ENCODE data around the gene COMMD2.

COMMD2 gene
- long read RNA-seq, donor 1, transcript COMMD2-203 (5 exons, 3,706 nt): major isoform, 47 of 52 reads
- long read RNA-seq, donor 1, partial matches to known transcripts: 0 of 52 reads
- long read RNA-seq, donor 1, other reads (novel, unspliced or antisense): 0 of 52 reads
- long read RNA-seq, donor 2, transcript COMMD2-203 (5 exons, 3,706 nt): major isoform, 17 of 22 reads
- long read RNA-seq, donor 2, partial matches to known transcripts: 0 of 22 reads
- long read RNA-seq, donor 2, other reads (novel, unspliced or antisense): 0 of 22 reads
- long read RNA-seq, donor 3, transcript COMMD2-203 (5 exons, 3,706 nt): major isoform, 21 of 25 reads
- long read RNA-seq, donor 3, partial matches to known transcripts: 0 of 25 reads
- long read RNA-seq, donor 3, other reads (novel, unspliced or antisense): 0 of 25 reads
- long read RNA-seq, donor 4, transcript COMMD2-203 (5 exons, 3,706 nt): major isoform, 27 of 37 reads
- long read RNA-seq, donor 4, partial matches to known transcripts: 0 of 37 reads
- long read RNA-seq, donor 4, other reads (novel, unspliced or antisense): 0 of 37 reads
- long read RNA-seq, donor 5, transcript COMMD2-203 (5 exons, 3,706 nt): major isoform, 36 of 40 reads
- long read RNA-seq, donor 5, partial matches to known transcripts: 0 of 40 reads
- long read RNA-seq, donor 5, other reads (novel, unspliced or antisense): 0 of 40 reads
- long read RNA-seq, donor 6, transcript COMMD2-203 (5 exons, 3,706 nt): major isoform, 23 of 28 reads
- long read RNA-seq, donor 6, partial matches to known transcripts: 0 of 28 reads
- long read RNA-seq, donor 6, other reads (novel, unspliced or antisense): 0 of 28 reads
- long read RNA-seq, donor 7, transcript COMMD2-207 (6 exons, 885 nt): minor isoform, 6 of 62 reads
- long read RNA-seq, donor 7, transcript COMMD2-203 (5 exons, 3,706 nt): major isoform, 46 of 62 reads
- long read RNA-seq, donor 7, partial matches to known transcripts: 5 of 62 reads
- long read RNA-seq, donor 7, other reads (novel, unspliced or antisense): 0 of 62 reads
- long read RNA-seq, donor 8, transcript COMMD2-203 (5 exons, 3,706 nt): major isoform, 30 of 32 reads
- long read RNA-seq, donor 8, partial matches to known transcripts: 0 of 32 reads
- long read RNA-seq, donor 8, other reads (novel, unspliced or antisense): 0 of 32 reads

DNA sequence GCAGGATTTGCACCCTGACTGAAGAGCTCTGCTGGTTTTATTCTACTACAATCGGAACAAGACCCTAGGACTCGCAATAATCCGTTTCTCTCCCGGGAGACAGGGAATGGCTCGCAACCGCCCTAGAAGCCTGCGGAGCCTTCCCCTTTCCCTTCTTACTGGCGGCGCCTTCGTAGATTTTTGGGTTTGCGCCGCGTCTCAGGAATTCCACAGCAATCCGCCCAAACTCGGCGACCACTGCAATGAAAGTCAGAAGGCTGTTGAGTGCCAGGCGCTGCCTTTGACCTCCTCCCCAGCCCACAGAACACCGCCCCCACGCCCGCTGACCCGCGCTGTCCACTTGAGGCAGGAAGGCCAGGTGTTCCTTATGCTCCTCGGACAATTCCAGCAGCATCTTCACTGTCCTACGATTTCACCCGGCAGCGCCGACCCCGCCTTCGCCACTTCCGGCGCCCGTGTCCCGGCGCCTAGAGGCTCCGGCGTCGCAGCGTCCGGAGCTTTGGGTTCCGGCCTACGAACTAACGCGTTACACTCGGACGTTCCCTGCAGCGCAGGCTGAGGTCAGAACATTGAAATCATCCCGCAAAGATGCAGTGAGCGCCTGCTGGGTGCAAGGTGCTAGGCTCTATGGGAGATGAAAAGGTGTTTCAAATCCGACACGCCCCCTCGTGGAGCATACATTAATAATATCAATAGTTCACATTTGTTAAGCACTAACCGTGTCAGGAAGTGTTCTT, at the start of gene COMMD2:
TSS of gene COMMD2 (minus strand) at position 439 of the 737 bp plus-strand sequence. CDS start at position 394, 45 bp downstream.
- DNase-seq: peak; percentile 85

DNA sequence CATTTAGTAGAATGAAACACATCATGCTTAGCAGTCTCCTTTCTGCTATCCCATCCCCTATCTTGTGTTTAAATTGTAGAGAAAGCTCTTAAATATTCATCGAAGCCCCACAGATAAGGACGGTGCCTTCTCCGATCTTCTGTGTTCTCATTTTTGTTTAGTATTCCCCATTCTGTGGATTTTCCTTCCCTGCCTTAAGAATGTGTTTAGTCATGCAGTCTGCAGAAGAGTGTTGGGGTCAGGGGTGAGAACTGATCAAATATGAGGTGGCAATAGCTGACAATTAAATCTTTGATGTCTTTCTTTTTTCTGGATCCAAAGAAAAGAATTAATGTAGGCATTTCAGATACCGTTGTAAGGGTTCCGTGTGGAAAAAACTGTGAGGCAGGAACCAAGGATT, 49.4 kb upstream of the COMMD2 start:
- no peak for DNase-seq

DNA sequence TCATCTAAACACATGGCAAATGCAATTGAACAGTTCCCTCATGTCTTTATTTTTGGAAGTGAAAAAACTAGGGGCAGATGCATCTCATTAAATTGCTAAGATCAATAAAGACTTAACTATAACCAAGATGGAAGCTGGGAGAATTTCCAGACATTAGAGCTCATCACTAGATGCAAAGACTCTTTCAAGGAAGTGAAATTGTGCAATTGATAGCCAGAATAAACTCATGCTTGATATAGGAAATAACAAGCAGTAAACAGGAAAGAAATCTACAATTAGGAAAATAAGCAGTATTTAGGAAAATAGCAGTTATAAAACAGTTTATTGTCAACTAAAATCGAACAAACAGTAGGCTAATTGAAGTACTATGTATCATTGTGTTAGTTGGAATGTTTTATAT, 48.9 kb upstream of the COMMD2 start:
- no peak for DNase-seq

GRCh38 chr3:149800693-149801092, 48.4 kb upstream of the COMMD2 start:
- no peak for DNase-seq

DNA sequence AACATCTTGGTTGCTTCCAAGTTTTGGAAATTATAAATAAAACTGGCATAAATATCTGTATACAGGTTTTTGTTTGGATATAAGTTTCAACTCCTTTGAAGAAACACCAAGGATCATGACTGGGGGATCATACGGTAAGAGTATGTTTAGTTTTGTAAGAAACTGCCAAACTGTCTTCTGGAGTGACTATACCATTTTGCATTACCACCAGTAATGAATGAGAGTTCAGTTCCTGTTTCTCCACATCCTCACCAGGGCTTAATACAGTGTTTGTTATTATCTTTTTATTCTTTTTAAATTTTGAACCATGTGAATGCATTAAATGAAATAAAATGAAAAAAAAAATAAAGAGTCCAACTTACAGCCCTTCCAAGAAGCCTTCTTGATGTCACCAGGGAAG, 43.7 kb upstream of the COMMD2 start:
- DNase-seq: no peak

- no peak for DNase-seq
Observed at GRCh38 chr3:149792452-149793270, 40.4 kb upstream of the COMMD2 start, which contains the start of gene ANKUB1. ANKUB1 (minus strand) TSS chr3:149792554; CDS start chr3:149792366, 188 bp downstream.

DNA sequence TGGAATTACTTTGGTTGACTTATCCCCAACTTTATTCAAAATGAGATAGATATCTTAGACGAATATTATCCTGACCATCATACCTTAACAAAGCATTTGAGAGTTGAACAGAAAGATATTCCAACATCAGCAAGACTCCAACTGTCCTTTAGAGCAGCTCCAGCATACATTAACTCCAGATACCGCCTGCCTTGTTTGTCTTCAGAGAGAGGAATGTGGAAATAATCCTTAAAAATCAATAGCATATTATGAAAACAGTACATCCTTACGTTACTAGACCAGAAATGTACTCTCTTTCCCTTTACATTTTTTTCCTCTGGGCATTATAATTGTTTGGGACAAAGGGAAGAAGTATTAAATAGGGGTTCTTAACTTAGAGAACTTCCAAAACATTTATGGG, 38.4 kb upstream of the COMMD2 start:
- DNase-seq: no peak

- DNase-seq: no peak
Observed at GRCh38 chr3:149790268-149790667, 38.0 kb upstream of the COMMD2 start.

DNA sequence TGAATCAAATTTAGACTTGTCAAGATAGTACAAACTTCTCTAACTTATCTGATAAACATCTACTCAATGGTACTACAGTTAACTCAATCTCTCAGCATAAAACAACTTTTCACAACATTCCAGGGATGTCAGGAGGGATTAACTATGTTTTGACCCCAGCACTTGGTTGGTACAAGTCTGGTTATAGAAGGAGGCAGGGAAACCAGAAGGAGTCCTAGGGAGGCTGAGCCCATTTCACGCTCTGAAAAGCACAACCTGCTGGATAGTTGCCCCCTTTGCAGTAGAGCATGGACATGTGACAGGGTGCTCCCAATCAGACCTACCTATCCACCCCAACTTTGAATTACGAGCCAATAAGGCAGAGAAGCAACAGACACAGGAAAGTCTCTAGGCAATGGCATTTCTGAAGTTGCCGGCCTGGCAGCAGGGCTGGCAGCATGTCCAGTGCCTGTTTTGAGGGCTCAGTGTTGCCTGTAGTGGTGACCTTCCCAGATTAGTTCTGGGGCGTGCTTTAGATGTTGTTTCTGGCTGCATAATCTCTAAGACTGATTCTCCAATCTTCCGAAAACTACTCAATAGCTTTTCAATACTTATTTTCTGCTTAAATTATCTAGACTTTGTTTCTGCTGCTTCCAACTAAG, 31.9 kb upstream of the COMMD2 start:
- no peak for DNase-seq

DNA sequence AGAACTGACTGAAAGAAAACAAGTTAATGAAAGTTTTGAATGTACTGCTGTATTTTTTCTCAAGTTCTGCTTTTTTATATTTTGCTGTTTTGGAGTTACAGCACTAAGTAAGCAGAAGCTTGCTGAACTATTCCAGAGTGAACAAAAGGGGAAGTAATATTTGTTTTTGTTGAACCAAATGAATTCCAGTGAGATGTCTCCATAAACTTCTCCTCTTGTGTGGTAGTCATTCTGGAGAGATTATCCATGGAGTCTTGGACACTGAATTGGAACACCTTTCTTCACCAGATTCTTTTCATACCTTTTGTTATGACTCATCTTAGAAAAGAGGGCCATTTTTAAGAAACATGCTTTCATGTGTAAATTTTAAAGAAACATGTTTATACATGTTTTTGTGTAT, 31.3 kb upstream of the COMMD2 start:
- no peak for DNase-seq

DNA sequence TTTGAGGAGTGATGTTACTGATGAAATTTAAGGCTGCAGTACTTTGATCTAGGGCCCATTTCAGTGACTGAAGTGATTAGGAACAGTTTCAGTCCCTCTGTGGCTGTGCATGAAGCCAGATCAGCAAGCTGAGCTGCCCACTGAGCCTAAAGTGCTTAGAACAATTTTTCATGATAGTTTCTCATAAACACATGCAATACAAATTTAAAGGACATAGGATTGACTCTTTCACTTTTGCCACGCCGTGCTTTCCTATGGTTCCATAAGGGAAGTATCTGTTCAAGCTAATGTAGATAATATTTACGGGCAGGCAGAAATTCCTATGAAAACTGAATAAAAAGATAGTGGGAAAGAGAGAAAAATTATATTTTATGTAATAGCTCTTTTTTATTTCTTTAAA, 29.5 kb upstream of the COMMD2 start:
- DNase-seq: no peak

DNA sequence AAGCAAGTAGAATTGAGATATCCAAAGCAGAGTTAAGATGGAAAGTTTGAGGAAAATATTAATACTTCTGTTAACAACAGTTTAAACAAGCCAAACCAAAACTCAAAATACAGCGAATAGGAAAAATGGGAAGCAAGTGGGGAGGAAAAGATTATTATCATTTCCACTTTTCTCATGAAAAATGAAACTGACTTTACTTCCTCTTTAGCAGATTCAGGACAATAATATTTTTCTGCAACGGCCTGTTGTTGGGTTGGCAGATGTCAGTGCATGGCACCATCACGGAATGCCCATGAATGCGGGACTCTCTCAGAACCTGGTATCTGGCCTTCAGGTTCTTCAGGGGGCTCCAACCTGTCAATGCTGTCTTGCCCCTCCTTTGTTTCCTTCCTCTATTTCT, 28.9 kb upstream of the COMMD2 start:
- no peak for DNase-seq

DNA sequence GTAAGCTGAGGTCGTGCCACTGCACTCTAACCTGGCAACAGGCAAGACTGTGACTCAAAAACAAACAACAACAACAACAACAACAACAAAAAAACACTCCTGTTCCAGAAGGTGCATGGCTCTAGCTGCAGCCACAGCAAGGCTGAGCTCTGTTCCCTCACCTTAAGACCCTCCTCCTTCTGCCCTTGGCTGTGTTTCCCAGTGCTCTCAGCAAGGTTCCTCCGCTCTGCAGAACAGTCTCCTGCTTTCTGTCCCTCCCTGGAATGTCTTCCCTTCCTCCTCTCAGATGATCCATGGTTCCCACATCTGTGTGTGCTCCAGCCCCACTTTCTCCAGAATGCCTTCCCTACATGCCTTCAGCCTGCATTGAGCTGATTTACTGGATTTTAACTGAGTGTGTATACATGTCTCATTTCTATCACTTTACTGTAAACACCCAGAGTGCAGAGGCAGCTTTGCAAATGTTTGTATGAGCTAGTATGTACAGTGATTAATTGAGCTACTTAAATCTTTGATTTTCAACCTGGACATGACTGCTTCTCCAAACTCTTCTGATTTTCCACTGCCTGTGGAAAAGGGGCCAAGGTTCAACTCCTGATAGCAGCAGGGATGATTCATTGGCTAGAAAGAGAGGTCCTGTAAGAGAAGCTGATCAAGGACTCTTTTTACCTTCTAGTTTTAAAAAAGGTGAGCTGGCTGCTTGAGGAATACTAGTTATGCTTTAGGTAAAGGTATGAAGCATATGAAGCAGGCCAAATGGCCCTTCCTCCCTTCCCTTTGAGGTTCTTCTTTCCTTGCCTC, 25.3 kb upstream of the COMMD2 start:
- no peak for DNase-seq

GRCh38 chr3:149776170-149776569, 23.9 kb upstream of the COMMD2 start:
- no peak for DNase-seq

DNA sequence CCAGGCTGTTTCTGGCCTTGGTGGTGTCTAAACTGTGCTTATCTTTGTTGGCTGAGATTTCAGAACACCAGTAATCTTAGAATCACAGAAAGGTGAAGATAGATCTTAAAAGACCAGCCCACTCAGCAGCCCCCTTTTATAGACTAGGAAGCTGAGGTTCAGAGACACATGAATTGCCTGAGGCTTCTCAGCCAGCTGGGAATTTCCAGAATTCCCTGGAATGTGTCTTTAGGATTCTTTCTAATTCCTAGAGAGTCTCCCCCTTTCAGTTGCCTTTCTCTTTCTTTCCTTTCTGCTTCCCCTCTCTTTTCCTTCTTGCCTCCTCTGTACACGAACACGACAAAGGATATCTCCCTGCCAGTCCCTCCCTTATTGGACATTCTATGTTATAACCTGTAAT, 20.6 kb upstream of the COMMD2 start:
- DNase-seq: no peak

- DNase-seq: peak; percentile 30
Observed at GRCh38 chr3:149771652-149772271, 19.5 kb upstream of the COMMD2 start.

- no peak for DNase-seq
Observed at GRCh38 chr3:149770246-149770645, 18.0 kb upstream of the COMMD2 start.

DNA sequence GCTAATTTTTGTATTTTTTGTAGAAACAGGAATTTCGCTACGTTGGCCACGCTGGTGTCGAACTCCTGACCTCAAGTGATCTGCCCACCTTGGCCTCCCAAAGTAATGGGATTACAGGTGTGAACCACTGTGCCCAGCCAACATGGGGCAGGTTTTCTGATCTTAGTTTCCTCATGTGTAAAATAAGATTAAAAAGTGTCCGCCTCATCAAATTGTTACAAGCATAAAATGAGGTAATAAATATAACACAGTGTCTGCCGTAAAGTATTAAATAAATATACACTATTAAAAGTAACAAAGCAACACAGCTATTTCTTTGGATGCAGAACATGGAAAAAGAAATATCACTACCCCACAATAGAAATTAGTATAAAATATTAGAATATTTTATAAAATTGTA, 16.4 kb upstream of the COMMD2 start:
- DNase-seq: no peak

- no peak for DNase-seq
Observed at GRCh38 chr3:149767720-149768119, 15.4 kb upstream of the COMMD2 start.

Measured in right kidney (tissue), 9 donors.